Measurements from ENCODE around the gene SDCBP2.

DNA sequence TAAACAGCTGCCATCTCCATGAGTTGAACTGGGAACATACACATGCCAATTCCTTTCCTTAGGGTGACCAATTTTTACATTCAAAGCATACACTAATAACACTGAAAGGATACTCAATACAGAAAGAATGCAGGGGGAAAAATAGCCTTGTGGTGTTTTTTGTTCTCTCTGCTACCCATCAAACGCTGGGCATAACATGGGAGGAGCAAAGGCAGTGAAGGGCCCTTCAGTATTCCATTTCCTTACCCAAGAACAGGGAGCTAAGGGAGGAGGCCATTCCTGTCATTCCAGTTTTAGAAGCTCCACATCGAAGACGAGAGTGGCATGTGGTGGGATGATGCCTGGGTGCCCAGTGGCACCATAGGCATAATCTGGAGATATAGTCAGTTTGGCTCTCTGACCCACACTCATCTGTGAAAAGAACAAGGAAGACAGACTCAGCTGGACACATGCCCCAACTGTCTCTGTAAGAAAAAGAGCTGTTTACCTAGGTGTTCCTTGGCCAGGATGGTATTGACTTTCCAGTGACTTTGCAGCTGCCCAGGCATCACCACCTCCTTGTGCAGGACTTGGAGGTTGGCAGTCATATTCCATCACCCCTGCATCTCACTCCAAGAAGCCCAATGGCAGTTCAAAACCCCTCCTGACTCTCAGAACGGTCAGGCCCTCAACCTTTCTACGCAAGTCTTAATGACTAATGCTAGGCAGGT is 43.0 kb upstream of the SDCBP2 start:
- TF ChIP-seq, protein P1, sequence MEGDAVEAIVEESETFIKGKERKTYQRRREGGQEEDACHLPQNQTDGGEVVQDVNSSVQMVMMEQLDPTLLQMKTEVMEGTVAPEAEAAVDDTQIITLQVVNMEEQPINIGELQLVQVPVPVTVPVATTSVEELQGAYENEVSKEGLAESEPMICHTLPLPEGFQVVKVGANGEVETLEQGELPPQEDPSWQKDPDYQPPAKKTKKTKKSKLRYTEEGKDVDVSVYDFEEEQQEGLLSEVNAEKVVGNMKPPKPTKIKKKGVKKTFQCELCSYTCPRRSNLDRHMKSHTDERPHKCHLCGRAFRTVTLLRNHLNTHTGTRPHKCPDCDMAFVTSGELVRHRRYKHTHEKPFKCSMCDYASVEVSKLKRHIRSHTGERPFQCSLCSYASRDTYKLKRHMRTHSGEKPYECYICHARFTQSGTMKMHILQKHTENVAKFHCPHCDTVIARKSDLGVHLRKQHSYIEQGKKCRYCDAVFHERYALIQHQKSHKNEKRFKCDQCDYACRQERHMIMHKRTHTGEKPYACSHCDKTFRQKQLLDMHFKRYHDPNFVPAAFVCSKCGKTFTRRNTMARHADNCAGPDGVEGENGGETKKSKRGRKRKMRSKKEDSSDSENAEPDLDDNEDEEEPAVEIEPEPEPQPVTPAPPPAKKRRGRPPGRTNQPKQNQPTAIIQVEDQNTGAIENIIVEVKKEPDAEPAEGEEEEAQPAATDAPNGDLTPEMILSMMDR (IDR thresholded peaks at IDR 0.05) = no peak
- no peak for TF ChIP-seq ZFX (IDR thresholded peaks at IDR 0.05; ENCODE audit: borderline replicate concordance)

Measured in 22Rv1 (cell line).